Left lung (tissue), 10 donors: ENCODE data around the gene RPTOR. TPM values are rescaled to one million over a fixed set of nuclear protein-coding genes. Genes with fewer than 3 reads are reported as not detected.

Experiments used
- ATAC-seq: fragments of 200-7000 bp; cut with Tn5 transposase; one replicate; pipeline ENCODE4 v1.9.1; 2020; ENCODE audit warnings: moderate library complexity
- DNase-seq, 4 donors: peaks; one replicate each; pipeline ENCODE4 v3.0.0-alpha.2; 2013 to 2020
- H3K27ac ChIP-seq, 2 donors: fragments of 200-600 bp; sonication (generic) in 1 of 2; one replicate each; pipeline versions ENCODE4 v1.5.0 to v1.8.0; 2020 to 2021
- H3K27me3 ChIP-seq, 2 donors: fragments of 200-600 bp; sonication (generic) in 1 of 2; one replicate each; pipeline versions ENCODE4 v1.5.0 to v1.8.0; 2020 to 2021
- H3K36me3 ChIP-seq, 2 donors: fragments of 200-600 bp; sonication (generic) in 1 of 2; one replicate each; pipeline versions ENCODE4 v1.5.0 to v1.8.0; 2020 to 2021
- H3K4me1 ChIP-seq, 2 donors: fragments of 200-600 bp; one replicate each; pipeline ENCODE4 v1.8.0; 2021
- H3K4me3 ChIP-seq, 2 donors: fragments of 200-600 bp; sonication (generic) in 1 of 2; one replicate each; pipeline versions ENCODE4 v1.5.0 to v1.8.0; 2020 to 2021; ENCODE audit warnings: mild to moderate bottlenecking in 1 of 2
- H3K9me3 ChIP-seq, 2 donors: fragments of 200-600 bp; sonication (generic) in 1 of 2; one replicate each; pipeline versions ENCODE4 v1.5.0 to v1.8.0; 2020 to 2021
- intact Hi-C, 2 donors: fragments of 100-400 bp; cut with DNase I; formaldehyde crosslinking; loops; one replicate each; pipeline versions ENCODE4 v1.11.2 to v1.14.2; 2022
- polyA plus RNA-seq, 6 donors: library from polyadenylated mRNA; unstranded; fragments of 120-200 nt; gene quantifications; one replicate each; pipeline ENCODE4 v1.2.1, GENCODE V29; 2013; ENCODE audit not compliant: insufficient read length in 6 of 6
- total RNA-seq, 2 donors: library from RNA; stranded (reverse); fragmentation: NEBNext Ultra II Directional; extraction: Animal tissue kit (Norgen Biotek cat#: 25700); gene quantifications; one replicate each; pipeline ENCODE4 v1.2.1, GENCODE V29; 2021
- TF ChIP-seq, protein P1 (sequence below), 2 donors: fragments of 200-600 bp; sonication (generic) in 1 of 2; IDR thresholded peaks; one replicate each; pipeline versions ENCODE4 v1.5.0 to v1.8.0; 2021; ENCODE audit warnings: antibody characterized with exemption in 2 of 2
- donor health status: DM: no; HTN: yes; CAD: no.
- donor health status: DM: no; HTN: no; CAD: no.

The RPTOR gene
- total and polyA plus RNA-seq, 8 donors: 14.2 to 39.2 (median 20.7) TPM

DNA sequence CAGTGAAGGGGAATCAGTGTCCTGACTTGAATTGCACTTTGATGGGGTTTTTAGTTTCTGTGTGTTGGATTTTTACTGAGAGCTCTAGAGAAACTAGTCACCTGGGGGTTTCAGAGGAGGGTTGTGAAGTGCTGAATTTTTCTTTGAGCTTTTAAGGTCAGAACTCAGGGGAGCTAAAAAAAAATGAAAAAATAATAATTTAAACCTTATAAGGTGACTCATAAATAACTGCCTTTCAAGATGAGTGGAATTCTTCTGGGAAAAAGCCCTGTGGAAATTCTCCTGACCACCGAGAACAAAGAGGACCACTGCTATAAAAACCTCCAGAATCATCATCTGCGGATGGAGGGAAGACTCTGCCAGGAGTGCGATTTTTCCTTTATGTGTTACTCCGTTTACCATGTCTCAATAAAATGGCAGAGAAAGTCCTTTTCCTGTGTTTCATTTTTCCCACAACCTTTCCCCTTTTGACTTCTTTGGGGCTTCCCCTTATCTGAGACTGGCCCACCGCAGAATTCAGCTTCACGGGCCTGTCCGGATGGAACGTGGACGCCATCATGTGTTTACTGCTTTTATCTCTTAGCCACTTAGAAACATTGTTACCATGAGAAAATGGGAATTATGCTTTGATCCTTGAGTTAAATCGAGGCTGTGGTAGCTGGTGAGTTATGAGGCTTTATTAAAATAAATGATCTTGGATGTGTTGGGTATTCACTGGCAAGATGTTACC is 39.7 kb downstream of the RPTOR start:
- no peaks in the 10 kb centered on the region for H3K27me3 ChIP-seq
- H3K4me1 ChIP-seq: peaks cover 6 to 29% of the 10 kb centered on the region in 2 donors
- H3K9me3 ChIP-seq: no peaks in the 10 kb centered on the region
- H3K27ac ChIP-seq: no peak overlapping the region
- H3K4me3 ChIP-seq: no peak overlapping the region
- no peak for ATAC-seq
- intact Hi-C loops: no loop called here
- no peak for DNase-seq
- TF ChIP-seq, protein P1, sequence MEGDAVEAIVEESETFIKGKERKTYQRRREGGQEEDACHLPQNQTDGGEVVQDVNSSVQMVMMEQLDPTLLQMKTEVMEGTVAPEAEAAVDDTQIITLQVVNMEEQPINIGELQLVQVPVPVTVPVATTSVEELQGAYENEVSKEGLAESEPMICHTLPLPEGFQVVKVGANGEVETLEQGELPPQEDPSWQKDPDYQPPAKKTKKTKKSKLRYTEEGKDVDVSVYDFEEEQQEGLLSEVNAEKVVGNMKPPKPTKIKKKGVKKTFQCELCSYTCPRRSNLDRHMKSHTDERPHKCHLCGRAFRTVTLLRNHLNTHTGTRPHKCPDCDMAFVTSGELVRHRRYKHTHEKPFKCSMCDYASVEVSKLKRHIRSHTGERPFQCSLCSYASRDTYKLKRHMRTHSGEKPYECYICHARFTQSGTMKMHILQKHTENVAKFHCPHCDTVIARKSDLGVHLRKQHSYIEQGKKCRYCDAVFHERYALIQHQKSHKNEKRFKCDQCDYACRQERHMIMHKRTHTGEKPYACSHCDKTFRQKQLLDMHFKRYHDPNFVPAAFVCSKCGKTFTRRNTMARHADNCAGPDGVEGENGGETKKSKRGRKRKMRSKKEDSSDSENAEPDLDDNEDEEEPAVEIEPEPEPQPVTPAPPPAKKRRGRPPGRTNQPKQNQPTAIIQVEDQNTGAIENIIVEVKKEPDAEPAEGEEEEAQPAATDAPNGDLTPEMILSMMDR (IDR thresholded peaks at IDR 0.05): no peak
- H3K36me3 ChIP-seq: no peaks in the 10 kb centered on the region

DNA sequence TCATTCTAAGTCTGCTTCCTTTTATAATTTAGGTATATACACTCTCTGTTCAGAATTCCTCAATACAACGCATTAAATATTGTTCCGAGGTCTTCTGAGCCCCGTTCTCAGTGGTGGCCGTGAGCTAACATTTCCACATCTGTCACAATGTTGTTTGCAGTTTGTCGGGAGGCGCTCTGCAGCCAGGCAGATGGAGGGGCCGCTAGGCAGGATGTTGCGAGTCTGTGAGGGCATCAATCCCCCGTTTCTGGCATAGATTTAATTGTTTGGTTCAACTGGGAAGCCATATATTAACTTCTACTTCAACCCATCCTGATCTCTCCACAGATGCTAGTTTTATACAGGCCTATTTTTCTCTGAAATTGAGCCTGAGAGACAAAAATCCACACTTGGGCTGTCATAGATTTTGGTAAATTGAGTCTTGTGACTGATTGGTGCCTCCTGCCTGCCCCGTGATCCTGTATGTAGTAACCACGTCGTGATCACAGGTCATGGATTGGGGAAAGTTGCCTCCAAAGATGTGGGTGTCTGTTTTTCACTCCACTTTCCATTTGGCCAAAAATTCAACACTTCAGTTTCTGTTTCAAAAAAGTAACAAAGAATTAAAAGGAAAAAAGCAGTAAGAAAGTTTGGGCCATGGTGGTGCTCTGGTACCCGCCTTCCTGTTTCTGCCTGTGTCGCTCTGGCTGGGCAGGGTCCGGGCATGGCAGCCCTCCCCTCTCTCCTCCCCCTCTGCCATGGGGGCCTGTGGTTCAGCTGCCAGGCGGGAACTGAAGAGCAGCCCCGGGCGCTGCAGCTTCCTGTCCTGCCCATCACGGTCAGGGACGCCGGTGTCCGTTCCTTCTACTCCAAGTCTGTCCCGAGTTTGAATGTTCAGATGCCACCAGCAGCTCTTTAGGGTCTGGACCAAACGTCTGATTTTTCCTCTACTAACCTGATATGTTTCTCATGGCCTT is 41.5 kb downstream of the RPTOR start:
- H3K4me3 ChIP-seq: no peak overlapping the region
- intact Hi-C loops: no loop called here
- H3K36me3 ChIP-seq: no peaks in the 10 kb centered on the region
- ATAC-seq: peak; percentile 42
- H3K9me3 ChIP-seq: no peaks in the 10 kb centered on the region
- peak overlapping the region; percentile 41 to 71 for H3K27ac ChIP-seq
- TF ChIP-seq, protein P1 (IDR thresholded peaks at IDR 0.05): no peak
- DNase-seq: peak in 1 of 4 donors; percentile 32
- peaks cover 6 to 29% of the 10 kb centered on the region in 2 donors for H3K4me1 ChIP-seq
- H3K27me3 ChIP-seq: no peaks in the 10 kb centered on the region

DNA sequence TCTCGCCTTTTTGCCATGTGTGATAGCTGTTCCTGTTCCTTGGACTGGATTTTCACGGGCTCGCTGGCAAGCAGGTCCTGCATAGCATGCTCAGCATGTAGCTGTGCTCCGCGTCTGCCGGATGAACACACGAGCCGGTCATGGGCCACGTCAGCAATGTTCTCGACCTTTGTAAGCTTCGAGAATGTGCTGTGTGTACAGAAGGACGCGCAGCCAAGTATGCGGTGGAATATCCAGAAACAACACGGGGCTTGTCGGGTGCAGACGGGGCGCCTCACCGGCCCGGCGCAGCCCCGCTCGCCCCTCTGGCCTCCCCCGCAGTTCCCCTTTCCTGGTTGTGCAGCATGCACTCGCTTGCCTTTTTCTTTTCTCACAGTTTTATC is 42.2 kb downstream of the RPTOR start:
- Histone ChIP-seq H3K4me3 (no peak overlapping the region), H3K9me3 (no peaks in the 10 kb centered on the region), H3K4me1 (peaks cover 6 to 29% of the 10 kb centered on the region in 2 donors), H3K27ac (peak overlapping the region; percentile 41 to 71), H3K36me3 (no peaks in the 10 kb centered on the region), H3K27me3 (no peaks in the 10 kb centered on the region)
- DNase-seq (peak in 3 of 4 donors; percentile 46 to 69 (median 46)), ATAC-seq (peak; percentile 74)
- TF ChIP-seq, protein P1 (IDR thresholded peaks at IDR 0.05): no peak
- intact Hi-C loops: no loop called here

DNA sequence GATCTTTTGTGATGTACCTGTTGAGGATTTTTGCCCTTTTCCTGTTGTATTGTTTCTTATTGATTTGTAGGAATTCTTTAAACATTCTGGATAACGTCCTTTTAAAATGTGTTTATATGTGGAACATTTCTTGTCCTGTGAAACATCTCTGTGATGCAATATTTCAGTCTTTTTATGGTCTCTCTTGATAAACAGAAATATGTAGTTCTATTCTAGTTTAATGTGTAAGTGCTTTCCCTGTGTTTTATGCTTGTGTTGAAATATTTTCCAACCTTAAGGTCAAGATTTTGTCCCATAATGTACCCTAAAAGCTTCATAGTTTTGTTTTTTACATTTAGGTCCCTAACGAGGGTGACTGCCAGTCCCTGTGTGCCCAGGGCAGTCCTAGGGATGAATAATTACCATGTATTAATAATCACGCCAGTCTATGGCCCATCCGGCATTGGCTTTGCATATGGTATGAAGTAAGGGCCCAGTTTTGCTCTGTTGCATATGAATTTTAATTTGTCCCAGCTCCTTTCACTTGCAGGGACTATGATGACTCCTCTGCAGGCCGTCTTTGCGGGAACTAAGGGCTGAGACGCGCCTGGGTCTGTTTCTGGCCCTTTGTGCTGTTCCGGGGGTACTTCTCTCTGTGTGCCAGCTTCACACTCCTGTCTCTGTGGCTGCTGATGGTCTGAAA is 44.2 kb downstream of the RPTOR start:
- ATAC-seq (no peak), DNase-seq (peak in 1 of 4 donors; percentile 26)
- Histone ChIP-seq H3K36me3 (no peaks in the 10 kb centered on the region), H3K9me3 (no peaks in the 10 kb centered on the region), H3K4me3 (no peak overlapping the region), H3K4me1 (peaks cover 6 to 26% of the 10 kb centered on the region in 2 donors), H3K27ac (peak overlapping the region in 1 of 2 donors; percentile 34), H3K27me3 (no peaks in the 10 kb centered on the region)
- intact Hi-C loops: no loop called here
- TF ChIP-seq, protein P1 (IDR thresholded peaks at IDR 0.05): no peak
